IPS DF 4.7 (cell line): ENCODE results near the gene EMILIN3.
"Not testable (repeated sequence)": the region's sequence is repeated elsewhere in the genome, so short reads cannot be mapped to it uniquely, and the experiment has no call there.

Experiments
- DNase-seq: peaks from one replicate; pipeline ENCODE4 v3.0.0-alpha.2; 2013; ENCODE audit warnings: low spot score; ENCODE audit errors: extremely low read depth

Gene EMILIN3

GRCh38 chr20:41318271-41318649 lies 48.4 kb downstream of the EMILIN3 start:
- no peak for DNase-seq

DNA sequence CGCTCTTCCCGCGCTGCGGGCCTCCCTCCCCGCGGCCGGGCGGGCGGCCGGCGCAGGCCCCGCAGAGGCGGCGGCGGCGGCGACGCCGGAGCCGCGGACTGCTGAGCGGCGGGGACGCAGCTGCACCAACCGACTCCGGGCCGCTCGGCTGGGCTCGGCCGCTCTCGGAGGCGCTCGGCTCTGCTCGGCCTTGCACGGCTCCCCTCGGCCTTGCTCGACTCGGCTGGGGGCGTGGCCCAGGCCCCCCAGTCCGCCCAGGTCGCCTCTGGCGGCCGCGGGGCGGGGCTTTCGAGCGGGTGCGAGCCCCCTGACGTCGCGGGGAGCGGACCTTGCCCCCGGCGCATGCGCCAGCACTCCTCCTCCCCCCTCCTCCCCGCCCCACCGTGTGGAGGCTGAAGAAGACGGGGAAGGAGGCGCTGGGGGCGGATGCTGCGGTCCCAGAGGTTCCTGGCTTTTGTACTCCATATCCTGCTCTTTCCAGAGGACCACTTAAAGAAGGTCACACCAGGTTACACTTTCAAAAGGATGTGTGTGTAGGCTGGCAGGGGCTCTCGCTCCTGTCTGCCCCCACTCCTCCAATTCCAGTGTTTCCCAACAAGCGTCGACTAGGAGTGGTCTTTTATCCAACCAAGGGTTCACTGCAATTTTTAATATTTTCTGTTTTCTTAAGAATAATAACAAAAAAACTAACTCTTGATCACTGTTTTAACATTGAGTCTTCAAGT lies 48.9 kb downstream of the EMILIN3 start, which contains the start of gene ZHX3:
ZHX3 (minus strand) TSS at position 186 of the 725 bp plus-strand sequence. CDS start 112,815 bp downstream, outside the sequence.
- peak; percentile 56 for DNase-seq

DNA sequence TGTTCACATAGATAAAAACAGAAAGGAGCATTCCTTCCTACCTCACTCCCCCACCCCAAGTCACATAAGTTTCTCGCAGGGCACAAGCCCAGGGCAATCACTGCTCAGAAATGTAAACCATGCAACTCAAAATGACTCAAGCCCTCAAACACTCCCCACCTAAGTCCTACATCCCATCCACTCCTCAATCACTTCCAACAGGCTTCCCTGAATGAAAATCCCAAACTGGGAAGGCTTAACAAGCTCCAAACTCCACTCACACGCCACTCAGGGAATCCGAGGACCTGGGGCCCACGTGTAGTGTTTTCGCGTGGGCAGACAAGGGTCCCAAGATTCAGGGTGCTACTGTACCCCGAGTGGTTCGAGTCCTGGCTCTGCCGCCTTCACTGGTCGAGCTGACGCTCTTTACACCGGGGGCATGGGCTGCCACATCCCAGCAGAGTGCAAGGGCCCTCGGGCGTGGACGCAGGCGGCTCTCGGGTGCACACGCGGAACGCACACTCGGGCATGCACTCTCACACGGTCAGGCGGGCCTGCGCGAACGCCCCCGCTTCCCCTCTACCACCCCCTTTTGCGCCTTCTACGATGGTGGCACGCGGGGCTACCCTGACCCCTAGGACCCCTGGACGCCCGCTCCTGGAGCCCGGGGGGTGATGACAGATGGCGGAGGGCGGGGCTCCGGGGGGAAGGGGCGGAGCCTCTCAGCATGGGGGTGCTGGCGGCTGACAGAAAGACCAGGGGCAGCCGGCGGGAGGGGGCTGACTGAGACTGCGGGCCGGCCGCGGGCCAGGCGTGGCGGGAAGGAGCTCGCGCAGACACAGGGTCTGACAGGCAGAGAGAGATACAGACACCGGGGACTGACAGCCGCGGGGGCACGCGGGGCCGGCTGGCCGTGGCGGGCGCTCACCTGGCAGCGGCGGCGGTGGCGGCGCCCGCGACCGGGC lies 49.7 kb downstream of the EMILIN3 start:
- no peak for DNase-seq

GRCh38 chr20:41316051-41316450 lies 50.6 kb downstream of the EMILIN3 start:
- DNase-seq = no peak

DNA sequence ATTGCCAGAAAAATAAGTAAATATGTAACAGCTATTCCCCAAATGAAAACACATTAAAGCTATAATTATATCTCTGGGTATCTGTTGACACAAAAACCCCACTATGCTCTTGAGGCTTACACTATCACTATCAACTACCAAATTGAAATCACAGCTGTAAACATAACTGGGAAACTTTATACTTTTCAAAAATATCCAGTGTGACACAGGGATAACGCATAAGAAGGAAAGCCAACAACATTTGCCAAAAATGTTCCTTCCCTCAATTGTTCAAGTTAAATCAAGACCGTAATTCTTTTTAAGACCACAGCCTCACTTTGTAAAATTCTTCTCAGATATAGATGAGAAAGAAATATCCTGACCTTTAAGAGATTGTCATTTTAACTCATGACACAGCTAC lies 52.2 kb downstream of the EMILIN3 start:
- DNase-seq = no peak

- not testable (repeated sequence) for DNase-seq
Observed at GRCh38 chr20:41312009-41312408, 54.6 kb downstream of the EMILIN3 start.
